ENCODE measurements around the gene CD8B2.
"Not testable (repeated sequence)": the region's sequence is repeated elsewhere in the genome, so short reads cannot be mapped to it uniquely, and the experiment has no call there.

The CD8B2 gene

GRCh38 chr2:106551417-106552130 is 64.4 kb downstream of the CD8B2 start:
- no peak for DNase-seq (ENCODE audit: low spot score)

- DNase-seq (ENCODE audit: low spot score), result no peak
These were observed 65.8 kb downstream of the CD8B2 start for GRCh38 chr2:106552921-106553320.

GRCh38 chr2:106553321-106553720 is 66.2 kb downstream of the CD8B2 start:
- no peak for DNase-seq (ENCODE audit: low spot score)

GRCh38 chr2:106554411-106554810 is 67.2 kb downstream of the CD8B2 start:
- no peak for DNase-seq (ENCODE audit: low spot score)

- DNase-seq (ENCODE audit: low spot score), result no peak
These were observed 67.9 kb downstream of the CD8B2 start for GRCh38 chr2:106555053-106555452.

- DNase-seq (ENCODE audit: low spot score), result not testable (repeated sequence)
These were observed 72.6 kb downstream of the CD8B2 start for GRCh38 chr2:106559786-106560185.

GRCh38 chr2:106560773-106561172 is 73.6 kb downstream of the CD8B2 start:
- no peak for DNase-seq (ENCODE audit: low spot score)

GRCh38 chr2:106561356-106561755 is 74.2 kb downstream of the CD8B2 start:
- DNase-seq (ENCODE audit: low spot score), result no peak

- no peak for DNase-seq (ENCODE audit: low spot score)
These were observed 74.6 kb downstream of the CD8B2 start for GRCh38 chr2:106561803-106562202.

- no peak for DNase-seq (ENCODE audit: low spot score)
These were observed 75.4 kb downstream of the CD8B2 start for GRCh38 chr2:106562268-106563186.

GRCh38 chr2:106563195-106563594 is 76.0 kb downstream of the CD8B2 start:
- DNase-seq (ENCODE audit: low spot score), result no peak

- DNase-seq (ENCODE audit: low spot score), result no peak
These were observed 78.4 kb downstream of the CD8B2 start for GRCh38 chr2:106565599-106565998.

- DNase-seq (ENCODE audit: low spot score), result no peak
These were observed 78.9 kb downstream of the CD8B2 start for GRCh38 chr2:106566050-106566449.

- not testable (repeated sequence) for DNase-seq (ENCODE audit: low spot score)
These were observed 79.3 kb downstream of the CD8B2 start for GRCh38 chr2:106566484-106566883.

- no peak for DNase-seq (ENCODE audit: low spot score)
These were observed 83.2 kb downstream of the CD8B2 start for GRCh38 chr2:106570316-106570715.

All from CD4-positive, alpha-beta T cell treated with Interleukin-2 at 100 ng/mL for 4 hours (primary cell).